SK-MEL-5 (cell line): ENCODE data around the gene TCF7L1. TPM values are rescaled to one million over a fixed set of nuclear protein-coding genes. Genes with fewer than 3 reads are reported as not detected.
"Not testable (repeated sequence)": the region's sequence is repeated elsewhere in the genome, so short reads cannot be mapped to it uniquely, and the experiment has no call there.

Experiments used
- DNase-seq: peaks from one replicate; pipeline ENCODE4 v3.0.0-alpha.2; 2016; ENCODE audit warnings: low read depth, low spot score
- in situ Hi-C: cut with HindIII; loops from 2 replicates; pipeline ENCODE4 v1.10.0; 2016; ENCODE audit warnings: low sequenced_read_pairs, high pct_unique_total_duplicates, low pct_unique_long_range_greater_than_20kb
- total RNA-seq: library from RNA; depleted of rRNA; stranded (reverse); fragments of >200 nt; shearing (Covaris generic); gene quantifications from 2 replicates; pipeline ENCODE4 v1.2.3, GENCODE V29; 2014

TCF7L1 gene
- total RNA-seq, 1 experiment from 2014 or later = 0.71 TPM

GRCh38 chr2:85314884-85315242 lies 181.7 kb downstream of the TCF7L1 start:
- in situ Hi-C loops = no loop called here

GRCh38 chr2:85315921-85316320 lies 182.7 kb downstream of the TCF7L1 start:
- in situ Hi-C loops, DNase-seq: not testable (repeated sequence)

More at GRCh38 chr2:85314884-85315242, 181.7 kb downstream of the TCF7L1 start:
- no peak for DNase-seq

GRCh38 chr2:85318222-85319074 lies 185.3 kb downstream of the TCF7L1 start:
- in situ Hi-C loops = no loop called here
- no peak for DNase-seq

- DNase-seq = no peak
- in situ Hi-C loops = no loop called here
These were observed 186.6 kb downstream of the TCF7L1 start for GRCh38 chr2:85319796-85320195.

GRCh38 chr2:85323351-85323987 lies 190.3 kb downstream of the TCF7L1 start:
- in situ Hi-C loops = no loop called here
- DNase-seq = no peak

GRCh38 chr2:85323988-85324367 lies 190.8 kb downstream of the TCF7L1 start:
- DNase-seq, in situ Hi-C loops: not testable (repeated sequence)

- DNase-seq = no peak
- in situ Hi-C loops = no loop called here
These were observed 191.7 kb downstream of the TCF7L1 start for GRCh38 chr2:85324639-85325465.

GRCh38 chr2:85325466-85325811 lies 192.2 kb downstream of the TCF7L1 start:
- DNase-seq = no peak
- in situ Hi-C loops = no loop called here

- in situ Hi-C loops = no loop called here
These were observed 193.4 kb downstream of the TCF7L1 start for GRCh38 chr2:85326406-85327159.

GRCh38 chr2:85327160-85327821 lies 194.1 kb downstream of the TCF7L1 start:
- DNase-seq = no peak
- in situ Hi-C loops = no loop called here

More at GRCh38 chr2:85326406-85327159, 193.4 kb downstream of the TCF7L1 start:
- DNase-seq = no peak

- in situ Hi-C loops = no loop called here
- DNase-seq = peak; percentile 93
These were observed 194.8 kb downstream of the TCF7L1 start, which contains the start of gene TGOLN2 for GRCh38 chr2:85327822-85328617. Gene TGOLN2 (minus strand): TSS chr2:85327989. CDS start chr2:85327962, 27 bp downstream.

GRCh38 chr2:85329181-85329651 lies 196.0 kb downstream of the TCF7L1 start:
- DNase-seq = no peak
- in situ Hi-C loops = no loop called here

GRCh38 chr2:85329701-85330100 lies 196.5 kb downstream of the TCF7L1 start:
- DNase-seq, in situ Hi-C loops: not testable (repeated sequence)

- in situ Hi-C loops = no loop called here
- no peak for DNase-seq
These were observed 197.8 kb downstream of the TCF7L1 start for GRCh38 chr2:85330839-85331636.

- in situ Hi-C loops, DNase-seq: not testable (repeated sequence)
These were observed 200.7 kb downstream of the TCF7L1 start for GRCh38 chr2:85333877-85334276.
